ENCODE results near the gene CHRNA4. TPM values are rescaled to one million over a fixed set of nuclear protein-coding genes. Genes with fewer than 3 reads are reported as not detected.

Gene CHRNA4
- total RNA-seq, 4 donors from 2014 or later: not detected

DNA sequence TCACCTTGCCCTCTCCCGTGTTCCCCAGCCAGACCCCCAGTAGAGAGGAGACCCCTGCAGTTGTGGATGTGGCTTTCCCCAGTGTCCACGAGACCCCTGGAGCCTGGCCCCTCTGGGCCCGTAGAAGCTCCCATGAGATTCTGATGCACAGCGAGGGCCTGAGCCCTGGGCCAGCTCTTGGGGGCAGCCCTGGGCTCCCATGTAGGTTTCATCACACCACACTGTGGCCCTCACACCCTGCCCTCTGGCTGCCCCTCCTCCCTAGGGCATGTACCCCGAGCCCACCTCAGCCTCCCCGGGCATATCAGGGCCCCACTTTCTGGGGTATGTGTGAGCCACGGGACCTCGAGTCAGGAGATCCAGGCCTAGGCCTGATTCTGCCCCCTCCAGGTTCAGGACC lies 7.0 kb upstream of the CHRNA4 start:
- H3K27me3 ChIP-seq: no peaks in the 10 kb centered on the region
- no peak overlapping the region for H3K4me3 ChIP-seq
- H3K36me3 ChIP-seq: no peaks in the 10 kb centered on the region
- no peak overlapping the region for H3K27ac ChIP-seq
- no peak for TF ChIP-seq CTCF (IDR thresholded peaks at IDR 0.05)
- H3K4me1 ChIP-seq: no peaks in the 10 kb centered on the region
- DNase-seq: no peak
- H3K9me3 ChIP-seq: no peaks in the 10 kb centered on the region

DNA sequence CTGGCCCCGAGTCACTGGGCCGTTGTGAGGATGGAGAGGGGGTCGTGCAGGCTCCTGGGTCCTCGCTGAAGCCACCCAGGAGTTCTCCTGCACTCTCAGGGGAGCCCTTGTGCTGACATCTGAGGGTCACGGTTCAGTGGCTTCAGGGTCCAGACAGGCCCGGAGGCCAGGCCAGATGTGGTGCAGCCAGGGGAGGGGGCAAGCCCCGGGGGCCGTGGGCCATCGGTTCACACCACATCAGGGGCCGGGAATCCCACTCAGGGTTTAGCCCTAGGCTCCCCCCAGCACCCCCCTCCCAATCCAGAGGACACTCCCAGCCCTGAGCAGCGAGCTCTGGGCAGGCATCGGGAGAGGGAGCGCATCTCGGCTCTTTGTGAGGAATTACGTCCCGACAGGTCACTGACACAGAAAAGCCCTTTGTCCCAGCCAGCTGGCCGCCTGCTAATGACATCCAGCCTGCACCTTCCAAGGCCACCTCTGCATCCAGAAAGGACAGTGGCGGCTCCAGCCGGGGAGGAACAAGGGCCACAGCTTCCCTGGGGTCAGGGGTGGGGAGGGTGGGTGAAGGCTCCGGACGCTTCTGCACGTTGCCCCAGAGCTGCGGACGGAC lies 6.4 kb upstream of the CHRNA4 start:
- no peaks in the 10 kb centered on the region for H3K27me3 ChIP-seq
- H3K4me3 ChIP-seq: no peak overlapping the region
- no peak overlapping the region for H3K27ac ChIP-seq
- H3K36me3 ChIP-seq: no peaks in the 10 kb centered on the region
- no peak for DNase-seq
- TF ChIP-seq POLR2A (IDR thresholded peaks at IDR 0.05) (no peak), CTCF (IDR thresholded peaks at IDR 0.05) (no peak)
- H3K9me3 ChIP-seq: no peaks in the 10 kb centered on the region
- H3K4me1 ChIP-seq: no peaks in the 10 kb centered on the region

DNA sequence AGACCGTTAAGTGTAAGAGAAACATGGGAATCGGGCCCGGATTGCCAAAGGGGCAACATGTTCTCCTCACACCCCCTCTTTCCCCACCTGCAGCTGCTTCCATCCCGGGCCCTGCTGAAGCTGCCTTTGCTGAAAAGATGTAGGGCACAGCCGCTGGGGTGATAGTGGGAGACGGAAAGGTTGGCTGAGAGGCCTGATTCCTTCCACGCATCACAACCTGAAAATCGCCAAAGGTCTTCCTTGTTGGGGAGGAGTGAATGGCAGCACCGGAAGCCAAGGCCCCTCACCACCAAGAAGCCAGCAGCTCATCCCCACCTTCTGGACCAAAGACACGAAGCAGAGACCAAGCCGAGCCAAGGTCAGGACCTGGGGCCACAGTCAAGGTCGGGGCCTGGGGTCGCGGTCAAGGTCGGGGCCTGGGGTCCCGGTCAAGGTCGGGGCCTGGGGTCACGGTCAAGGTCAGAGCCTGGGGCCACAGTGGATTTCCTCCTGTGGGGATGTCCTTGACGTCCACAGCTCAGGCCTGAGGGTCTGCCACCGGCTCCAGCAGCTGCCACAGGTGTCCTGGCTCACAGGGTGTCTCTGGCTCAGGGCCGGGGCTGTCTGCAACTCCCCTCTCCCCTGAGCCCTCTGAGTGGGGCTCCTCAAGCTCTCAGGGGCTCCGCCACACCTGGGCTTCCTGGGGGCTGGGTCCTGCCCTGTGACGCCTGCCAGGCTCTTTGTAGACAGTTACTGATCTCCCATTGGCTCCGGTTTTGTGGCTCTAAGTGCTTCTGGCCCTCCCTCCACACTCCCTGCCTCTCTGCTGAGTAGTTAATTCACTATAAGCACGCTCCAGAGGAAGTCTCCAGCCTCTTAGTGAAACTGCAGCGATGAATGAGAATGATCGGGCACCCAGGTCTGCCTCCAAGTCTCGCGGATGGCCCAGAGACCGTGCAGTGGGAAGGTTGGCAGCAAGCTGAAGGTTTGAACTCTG lies 5.5 kb upstream of the CHRNA4 start:
- no peak for TF ChIP-seq CTCF (IDR thresholded peaks at IDR 0.05)
- no peak for TF ChIP-seq POLR2A (IDR thresholded peaks at IDR 0.05)
- no peaks in the 10 kb centered on the region for H3K4me1 ChIP-seq
- H3K4me3 ChIP-seq: no peak overlapping the region
- no peak for DNase-seq
- H3K9me3 ChIP-seq: no peaks in the 10 kb centered on the region
- H3K36me3 ChIP-seq: no peaks in the 10 kb centered on the region
- no peak overlapping the region for H3K27ac ChIP-seq
- H3K27me3 ChIP-seq: no peaks in the 10 kb centered on the region

DNA sequence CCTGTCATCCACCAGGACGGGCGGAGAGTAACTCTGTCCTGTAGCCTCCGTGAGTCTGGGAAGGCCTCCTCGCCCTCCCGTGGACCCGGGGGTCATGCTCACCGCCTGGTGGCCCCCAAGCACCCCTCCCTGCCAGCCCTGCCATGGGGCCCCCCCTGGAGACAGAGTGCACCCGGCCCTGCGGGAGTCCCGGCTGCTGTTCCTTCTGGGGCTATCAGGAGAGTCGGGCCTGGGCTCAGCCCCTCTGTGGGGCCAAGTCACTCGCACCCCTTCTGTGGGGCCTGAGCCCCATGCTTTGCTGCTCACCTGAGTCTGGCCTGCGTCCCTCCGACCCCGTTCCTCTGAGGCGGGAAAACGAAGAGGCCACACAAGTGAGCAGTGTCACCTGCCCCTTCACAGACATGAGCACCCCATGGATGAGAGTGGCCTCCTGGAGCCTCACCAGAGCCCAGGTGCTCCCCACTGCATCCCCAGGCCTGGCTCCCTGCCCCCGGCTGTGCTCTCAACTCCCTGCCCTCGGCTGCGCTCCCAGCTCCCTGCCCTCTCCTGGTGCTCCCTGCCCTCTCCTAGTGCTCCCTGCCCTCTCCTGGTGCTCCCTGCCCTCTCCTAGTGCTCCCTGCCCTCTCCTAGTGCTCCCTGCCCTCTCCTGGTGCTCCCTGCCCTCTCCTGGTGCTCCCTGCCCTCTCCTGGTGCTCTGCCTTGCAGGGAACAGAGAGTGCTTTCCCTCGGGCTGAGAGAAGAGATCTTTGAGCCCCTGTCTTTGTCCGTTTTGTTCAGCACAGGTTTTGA lies 4.6 kb upstream of the CHRNA4 start:
- peaks cover 0 to 2% of the 10 kb centered on the region in 2 donors for H3K27me3 ChIP-seq

More for the DNA sequence above, 4.6 kb upstream of the CHRNA4 start:
- TF ChIP-seq POLR2A (IDR thresholded peaks at IDR 0.05) (no peak), CTCF (IDR thresholded peaks at IDR 0.05) (no peak)
- no peaks in the 10 kb centered on the region for H3K36me3 ChIP-seq
- no peak overlapping the region for H3K4me3 ChIP-seq
- no peak overlapping the region for H3K27ac ChIP-seq
- H3K9me3 ChIP-seq: no peaks in the 10 kb centered on the region
- DNase-seq: no peak
- H3K4me1 ChIP-seq: peaks cover 0 to 2% (median 0%) of the 10 kb centered on the region in 4 donors
